PC-3 (cell line): ENCODE measurements around the gene PLEKHB1. TPM values are rescaled to one million over a fixed set of nuclear protein-coding genes. Genes with fewer than 3 reads are reported as not detected.

Source experiments
- ATAC-seq: fragments of 200-7000 bp; cut with Tn5 transposase; 2 replicates; pipeline ENCODE4 v1.9.1; 2020; ENCODE audit warnings: mild to moderate bottlenecking, moderate library complexity
- BruUV-seq: library from RNA; stranded (reverse); fragments of 400-500 nt; replicated peaks from 2 replicates; lab custom pipeline; 2021; lab: Mats Ljungman, UMichigan
- CTCF ChIA-PET: fragments of 300-600 bp; sonication (Branson Sonifier 250); formaldehyde crosslinking; loops from one replicate; lab custom pipeline; 2022; ENCODE audit warnings: antibody characterized with exemption; lab: Charles Lee
- POLR2A ChIA-PET: fragments of 300-600 bp; sonication (Branson Sonifier 250); formaldehyde crosslinking; loops from one replicate; lab custom pipeline; 2022; ENCODE audit warnings: antibody characterized with exemption; ENCODE audit not compliant: unreplicated experiment; lab: Charles Lee
- DNase-seq: peaks from one replicate; pipeline ENCODE4 v3.0.0-alpha.2; 2015
- H2AFZ ChIP-seq: fragments of 300-600 bp; sonication (generic); 2 replicates; pipeline ENCODE4 v1.6.0; 2016; ENCODE audit warnings: antibody characterized with exemption, low read length
- H3F3A ChIP-seq: fragments of 300-600 bp; sonication (generic); one replicate; pipeline ENCODE4 v1.6.0; 2017; ENCODE audit warnings: antibody characterized with exemption, low read length, control low read depth, mild to moderate bottlenecking; ENCODE audit not compliant: unreplicated experiment
- H3K27ac ChIP-seq: fragments of 300-600 bp; sonication (generic); 2 replicates; pipeline ENCODE4 v1.5.1; 2016; ENCODE audit warnings: mild to moderate bottlenecking, low read length
- H3K27me3 ChIP-seq: fragments of 300-600 bp; sonication (generic); 2 replicates; pipeline ENCODE4 v1.6.1; 2016; ENCODE audit warnings: low read length, mixed read lengths
- H3K36me3 ChIP-seq: fragments of 300-600 bp; sonication (generic); 2 replicates; pipeline ENCODE4 v1.6.1; 2016; ENCODE audit warnings: low read depth, mixed run types, low read length, mixed read lengths
- H3K4me1 ChIP-seq: fragments of 300-600 bp; sonication (generic); 2 replicates; pipeline ENCODE4 v1.5.1; 2016; ENCODE audit warnings: low read length; ENCODE audit not compliant: insufficient read depth
- H3K4me2 ChIP-seq: fragments of 300-600 bp; sonication (generic); 2 replicates; pipeline ENCODE4 v1.6.0; 2016; ENCODE audit warnings: low read length
- H3K4me3 ChIP-seq: fragments of 300-600 bp; sonication (generic); 2 replicates; pipeline ENCODE4 v1.5.1; 2016; ENCODE audit warnings: mild to moderate bottlenecking, low read length, mixed read lengths
- H3K79me2 ChIP-seq: fragments of 300-600 bp; sonication (generic); 2 replicates; pipeline ENCODE4 v1.6.1; 2017; ENCODE audit warnings: low read length, mixed read lengths
- H3K9ac ChIP-seq: fragments of 300-600 bp; sonication (generic); 2 replicates; pipeline ENCODE4 v1.6.0; 2016; ENCODE audit warnings: mild to moderate bottlenecking, low read length
- H3K9me2 ChIP-seq: fragments of 300-600 bp; sonication (generic); replicated peaks from 2 replicates; pipeline ENCODE4 v1.6.1; 2016; ENCODE audit warnings: mixed run types, low read length, mixed read lengths
- H3K9me3 ChIP-seq: fragments of 300-600 bp; sonication (generic); 2 replicates; pipeline ENCODE4 v1.6.1; 2016; ENCODE audit warnings: low read length, mixed read lengths
- H4K20me1 ChIP-seq: fragments of 300-600 bp; sonication (generic); 2 replicates; pipeline ENCODE4 v1.6.1; 2016; ENCODE audit warnings: low read length, mixed read lengths
- CTCF ChIP-seq: fragments of 300-600 bp; sonication (generic); conservative IDR thresholded peaks from 2 replicates; pipeline ENCODE4 v1.5.1; 2017; ENCODE audit warnings: antibody characterized with exemption, low read depth, mild to moderate bottlenecking, low read length
- EZH2 ChIP-seq: fragments of 300-600 bp; sonication (generic); IDR thresholded peaks from one replicate; pipeline ENCODE4 v1.6.1; 2017; ENCODE audit warnings: antibody characterized with exemption, mild to moderate bottlenecking, low read length; ENCODE audit not compliant: unreplicated experiment
- EZH2phosphoT487 ChIP-seq: fragments of 300-600 bp; sonication (generic); IDR thresholded peaks from 2 replicates; pipeline ENCODE4 v1.6.1; 2018; ENCODE audit warnings: mild to moderate bottlenecking, antibody characterized with exemption, low read length, borderline replicate concordance
- intact Hi-C: fragments of 100-400 bp; cut with micrococcal nuclease; formaldehyde crosslinking; loops from 2 replicates; pipeline ENCODE4 v1.9.0; 2023
- total RNA-seq: library from RNA; depleted of rRNA; stranded (reverse); fragments of >200 nt; gene quantifications from 2 replicates; pipeline ENCODE4 v1.2.3, GENCODE V29; 2014

Gene PLEKHB1
- total RNA-seq, 1 experiment from 2014 or later, result 4.6 TPM

DNA sequence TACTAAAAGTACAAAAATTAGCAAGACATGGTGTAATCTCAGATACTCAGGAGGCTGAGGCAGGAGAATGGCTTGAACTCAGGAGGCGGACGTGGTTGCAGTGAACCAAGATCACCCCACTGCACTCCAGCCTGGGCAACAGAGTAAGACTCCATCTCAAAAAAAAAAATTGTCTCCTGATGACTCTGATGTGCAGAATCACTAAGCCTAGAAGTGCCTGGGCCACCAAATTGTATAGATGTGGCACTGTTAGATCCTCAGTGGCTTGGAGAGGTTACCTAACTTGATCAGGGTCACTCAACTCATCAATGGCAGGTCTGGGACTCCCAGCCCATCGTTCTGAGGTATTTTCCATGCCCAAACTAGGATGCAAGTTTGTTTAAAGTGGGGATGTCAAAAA lies 10.6 kb downstream of the PLEKHB1 start:
- Histone ChIP-seq H3K9me2 (no peaks in the 10 kb centered on the region), H4K20me1 (no peaks in the 10 kb centered on the region), H3K9me3 (no peaks in the 10 kb centered on the region), H3F3A (no peaks in the 10 kb centered on the region), H3K27ac (no peak overlapping the region), H3K9ac (no peak overlapping the region), H3K36me3 (no peaks in the 10 kb centered on the region), H3K4me1 (peaks cover 13% of the 10 kb centered on the region), H3K27me3 (no peaks in the 10 kb centered on the region), H3K4me2 (no peak overlapping the region), H3K4me3 (no peak overlapping the region), H3K79me2 (no peaks in the 10 kb centered on the region), H2AFZ (no peak overlapping the region)
- no TSS peak for BruUV-seq
- no peak for ATAC-seq
- CTCF ChIA-PET, result no interaction called here
- POLR2A ChIA-PET, result no interaction called here
- intact Hi-C loops, result no loop called here
- no peak for DNase-seq
- TF ChIP-seq EZH2phosphoT487, result no peak
- no peak for TF ChIP-seq CTCF
- TF ChIP-seq EZH2, result no peak

- H3F3A ChIP-seq, result no peaks in the 10 kb centered on the region
- ChIA-PET CTCF (interaction anchor here (0.6 to 2.8 kb wide), 5 partner anchors 35 to 309 kb away, joined by 3 to 57 read pairs (median 7); no protein-coding TSS in a partner anchor), POLR2A (no interaction called here)
- intact Hi-C loops, result loop anchor here (2.0 kb wide), 1 partner anchor 257 kb away; no protein-coding TSS in a partner anchor
- H4K20me1 ChIP-seq, result no peaks in the 10 kb centered on the region
- H3K9me2 ChIP-seq, result no peaks in the 10 kb centered on the region
- H3K79me2 ChIP-seq, result no peaks in the 10 kb centered on the region
- peak; percentile 88 for DNase-seq
- peak overlapping the region; percentile 81 for H3K4me2 ChIP-seq
- no peak overlapping the region for H3K27ac ChIP-seq
- BruUV-seq, result no TSS peak
- H3K27me3 ChIP-seq, result no peaks in the 10 kb centered on the region
- H3K9ac ChIP-seq, result no peak overlapping the region
- no peak for TF ChIP-seq EZH2phosphoT487
- TF ChIP-seq CTCF, result no peak
- no peak for TF ChIP-seq EZH2
- no peaks in the 10 kb centered on the region for H3K9me3 ChIP-seq
- H2AFZ ChIP-seq, result peak overlapping the region; percentile 79; the same call in 1 of the 2 replicates
- no peak overlapping the region for H3K4me3 ChIP-seq
- peak; percentile 39 for ATAC-seq
- H3K4me1 ChIP-seq, result peaks cover 13% of the 10 kb centered on the region
- H3K36me3 ChIP-seq, result no peaks in the 10 kb centered on the region
These were observed 13.6 kb downstream of the PLEKHB1 start for GRCh38 chr11:73659961-73660360.

DNA sequence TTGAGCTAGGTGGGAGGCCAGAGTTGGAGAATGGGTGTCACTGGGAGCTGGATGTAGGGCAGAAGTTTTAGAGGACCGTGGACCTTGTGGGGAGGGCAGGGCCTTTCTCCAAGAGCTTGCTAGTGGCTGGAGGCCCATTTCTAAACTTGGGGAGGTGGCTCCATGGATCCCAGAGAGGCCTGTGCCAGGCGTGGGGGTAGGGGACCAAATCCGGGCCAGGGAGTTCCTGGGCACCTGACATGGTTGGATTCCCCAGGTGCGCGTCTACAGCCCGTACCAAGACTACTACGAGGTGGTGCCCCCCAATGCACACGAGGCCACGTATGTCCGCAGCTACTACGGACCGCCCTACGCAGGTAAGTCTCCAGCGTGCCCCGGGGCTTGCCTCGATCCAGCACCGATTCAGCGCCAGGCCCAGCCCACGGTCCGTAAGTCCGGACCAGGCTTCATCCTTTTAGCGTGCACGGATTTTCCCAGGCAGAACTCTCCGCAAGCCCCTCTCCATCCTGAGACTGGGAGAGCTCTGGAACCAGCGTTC lies 14.2 kb downstream of the PLEKHB1 start:
- Histone ChIP-seq H3K79me2 (no peaks in the 10 kb centered on the region), H3K36me3 (no peaks in the 10 kb centered on the region), H2AFZ (peak overlapping the region; percentile 79), H3F3A (no peaks in the 10 kb centered on the region), H3K4me2 (peak overlapping the region; percentile 81), H3K4me3 (peak overlapping the region; percentile 56), H3K27me3 (no peaks in the 10 kb centered on the region), H3K4me1 (peaks cover 13% of the 10 kb centered on the region), H3K27ac (no peak overlapping the region), H3K9ac (no peak overlapping the region), H3K9me2 (no peaks in the 10 kb centered on the region), H4K20me1 (no peaks in the 10 kb centered on the region), H3K9me3 (no peaks in the 10 kb centered on the region)
- DNase-seq (no peak), ATAC-seq (no peak)
- TF ChIP-seq CTCF (no peak), EZH2phosphoT487 (no peak), EZH2 (no peak)
- POLR2A ChIA-PET, result interaction anchor here (0.6 kb wide), 1 partner anchor 35 kb away, joined by 3 read pairs; no protein-coding TSS in a partner anchor
- intact Hi-C loops, result loop anchor here (1.0 to 2.0 kb wide), 4 partner anchors 35 to 309 kb away; no protein-coding TSS in a partner anchor
- BruUV-seq, result no TSS peak
- CTCF ChIA-PET, result interaction anchor here (0.5 to 2.8 kb wide), 9 partner anchors 12 to 309 kb away, joined by 3 to 57 read pairs (median 6); no protein-coding TSS in a partner anchor
